Measurements from ENCODE around the gene AMPD1.

Gene AMPD1

GRCh38 chr1:114694540-114695310, 621 bp downstream of the AMPD1 start:
- no peak for DNase-seq (ENCODE audit: low spot score)
- no peaks in the 10 kb centered on the region for H3K9me3 ChIP-seq (ENCODE audit: severe bottlenecking)
- no peaks in the 10 kb centered on the region for H3K36me3 ChIP-seq (ENCODE audit: low read depth)
- H3K27ac ChIP-seq (ENCODE audit: poor library complexity, severe bottlenecking): no peak overlapping the region
- no peak for ATAC-seq (ENCODE audit: low read depth)
- no peak overlapping the region for H3K4me3 ChIP-seq (ENCODE audit: severe bottlenecking)
- no peak for TF ChIP-seq CTCF (IDR thresholded peaks at IDR 0.05; ENCODE audit: poor library complexity, severe bottlenecking)
- H3K27me3 ChIP-seq (ENCODE audit: insufficient read depth, poor library complexity, severe bottlenecking): no peaks in the 10 kb centered on the region
- H3K4me1 ChIP-seq (ENCODE audit: insufficient read depth, poor library complexity, severe bottlenecking): no peaks in the 10 kb centered on the region

GRCh38 chr1:114692947-114693346, 2.4 kb downstream of the AMPD1 start:
- DNase-seq (ENCODE audit: low spot score) (no peak), ATAC-seq (ENCODE audit: low read depth) (no peak)
- H3K27ac ChIP-seq (ENCODE audit: poor library complexity, severe bottlenecking): no peak overlapping the region
- H3K27me3 ChIP-seq (ENCODE audit: insufficient read depth, poor library complexity, severe bottlenecking): no peaks in the 10 kb centered on the region
- H3K4me1 ChIP-seq (ENCODE audit: insufficient read depth, poor library complexity, severe bottlenecking): no peaks in the 10 kb centered on the region
- TF ChIP-seq CTCF (IDR thresholded peaks at IDR 0.05; ENCODE audit: poor library complexity, severe bottlenecking): no peak
- H3K9me3 ChIP-seq (ENCODE audit: severe bottlenecking): no peaks in the 10 kb centered on the region
- no peak overlapping the region for H3K4me3 ChIP-seq (ENCODE audit: severe bottlenecking)
- no peaks in the 10 kb centered on the region for H3K36me3 ChIP-seq (ENCODE audit: low read depth)

- Histone ChIP-seq H3K4me1 (ENCODE audit: insufficient read depth, poor library complexity, severe bottlenecking) (no peaks in the 10 kb centered on the region), H3K9me3 (ENCODE audit: severe bottlenecking) (no peaks in the 10 kb centered on the region), H3K27me3 (ENCODE audit: insufficient read depth, poor library complexity, severe bottlenecking) (no peaks in the 10 kb centered on the region), H3K27ac (ENCODE audit: poor library complexity, severe bottlenecking) (no peak overlapping the region), H3K36me3 (ENCODE audit: low read depth) (no peaks in the 10 kb centered on the region), H3K4me3 (ENCODE audit: severe bottlenecking) (no peak overlapping the region)
- DNase-seq (ENCODE audit: low spot score): no peak
- no peak for TF ChIP-seq CTCF (IDR thresholded peaks at IDR 0.05; ENCODE audit: poor library complexity, severe bottlenecking)
- no peak for ATAC-seq (ENCODE audit: low read depth)
Observed at GRCh38 chr1:114691061-114691460, 4.3 kb downstream of the AMPD1 start.

GRCh38 chr1:114690148-114690547, 5.2 kb downstream of the AMPD1 start:
- no peak overlapping the region for H3K27ac ChIP-seq (ENCODE audit: poor library complexity, severe bottlenecking)
- no peak overlapping the region for H3K4me3 ChIP-seq (ENCODE audit: severe bottlenecking)
- DNase-seq (ENCODE audit: low spot score): no peak
- no peaks in the 10 kb centered on the region for H3K36me3 ChIP-seq (ENCODE audit: low read depth)
- no peak for TF ChIP-seq CTCF (IDR thresholded peaks at IDR 0.05; ENCODE audit: poor library complexity, severe bottlenecking)
- no peaks in the 10 kb centered on the region for H3K27me3 ChIP-seq (ENCODE audit: insufficient read depth, poor library complexity, severe bottlenecking)
- no peaks in the 10 kb centered on the region for H3K9me3 ChIP-seq (ENCODE audit: severe bottlenecking)
- no peaks in the 10 kb centered on the region for H3K4me1 ChIP-seq (ENCODE audit: insufficient read depth, poor library complexity, severe bottlenecking)
- ATAC-seq (ENCODE audit: low read depth): no peak

- DNase-seq (ENCODE audit: low spot score) (no peak), ATAC-seq (ENCODE audit: low read depth) (no peak)
- no peaks in the 10 kb centered on the region for H3K36me3 ChIP-seq (ENCODE audit: low read depth)
- H3K4me1 ChIP-seq (ENCODE audit: insufficient read depth, poor library complexity, severe bottlenecking): no peaks in the 10 kb centered on the region
- H3K27me3 ChIP-seq (ENCODE audit: insufficient read depth, poor library complexity, severe bottlenecking): no peaks in the 10 kb centered on the region
- TF ChIP-seq CTCF (IDR thresholded peaks at IDR 0.05; ENCODE audit: poor library complexity, severe bottlenecking): no peak
- H3K27ac ChIP-seq (ENCODE audit: poor library complexity, severe bottlenecking): no peak overlapping the region
- no peaks in the 10 kb centered on the region for H3K9me3 ChIP-seq (ENCODE audit: severe bottlenecking)
- H3K4me3 ChIP-seq (ENCODE audit: severe bottlenecking): no peak overlapping the region
Observed at GRCh38 chr1:114688526-114688925, 6.8 kb downstream of the AMPD1 start.

Data from RWPE2 (cell line).